Suprapubic skin (tissue), 4 donors: ENCODE measurements around the gene ALPG.
"Not testable (repeated sequence)": the region's sequence is repeated elsewhere in the genome, so short reads cannot be mapped to it uniquely, and the experiment has no call there.

ENCODE experiments used
- EP300 ChIP-seq: sonication (generic); formaldehyde crosslinking; IDR thresholded peaks from one replicate; pipeline ENCODE4 v1.6.1; 2017; ENCODE audit warnings: antibody characterized with exemption
- POLR2AphosphoS5 ChIP-seq, 3 donors: sonication (generic); formaldehyde crosslinking; IDR thresholded peaks; one replicate each; pipeline ENCODE4 v1.6.1; 2017; ENCODE audit warnings: antibody characterized with exemption in 3 of 3

GRCh38 chr2:232370007-232370406, 36.6 kb upstream of the ALPG start:
- TF ChIP-seq EP300; POLR2AphosphoS5 (IDR thresholded peaks at IDR 0.05): not testable (repeated sequence)
